HepG2 (cell line): Measurements from ENCODE around the gene GARS1. TPM values are rescaled to one million over a fixed set of nuclear protein-coding genes. Genes with fewer than 3 reads are reported as not detected.
A peak's percentile ranks its signal among the peaks of the same experiment; 100 is the strongest.

Experiments used
- ATAC-seq: fragments of 200-7000 bp; cut with Tn5 transposase; 3 replicates; pipeline ENCODE4 v1.9.1; 2020; ENCODE audit warnings: mild to moderate bottlenecking, moderate library complexity
- BruUV-seq: library from RNA; stranded (reverse); fragments of 400-500 nt; replicated peaks from 2 replicates; lab custom pipeline; 2021; lab: Mats Ljungman, UMichigan
- CTCF ChIA-PET: fragments of 300-600 bp; formaldehyde crosslinking; extraction: SDS; loops from one replicate; lab custom pipeline; 2021; ENCODE audit warnings: low total read pairs, inconsistent platforms, low intra/inter-chr PET ratio; lab: Yijun Ruan, JAX
- POLR2A ChIA-PET: fragments of 350-600 bp; sonication (Branson Sonifier 250); formaldehyde crosslinking; loops from one replicate; lab custom pipeline; 2020; ENCODE audit warnings: antibody characterized with exemption, inconsistent platforms; lab: Yijun Ruan, JAX
- DNase-seq: peaks from one replicate; pipeline ENCODE4 v3.0.0-alpha.2; 2015; ENCODE audit warnings: low spot score
- FAIRE-seq: peaks from 3 replicates; lab custom pipeline; 2011; peaks lifted over from hg19 to GRCh38; lab: Jason Lieb, UNC
- H2AFZ ChIP-seq: one replicate; pipeline ENCODE4 v1.6.1; 2011; ENCODE audit warnings: low read length, inconsistent platforms
- H3K27ac ChIP-seq: fragments of 300-600 bp; 3 replicates; pipeline ENCODE4 v1.8.0; 2011; ENCODE audit warnings: mixed run types, mild to moderate bottlenecking, mixed read lengths, low read length, inconsistent platforms; ENCODE audit not compliant: insufficient read depth; ENCODE audit errors: extremely low read length
- H3K27me3 ChIP-seq, 2 experiments: fragments of 200-600 bp in 1 of 2; 2 replicates in 1 of 2; 3 replicates in 1 of 2; pipeline versions ENCODE4 v1.6.0 to v1.8.0; 2011; ENCODE audit warnings: low read length in 2 of 2, mild to moderate bottlenecking in 2 of 2, moderate library complexity in 2 of 2, inconsistent platforms in 1 of 2; ENCODE audit not compliant: insufficient read depth in 2 of 2, control insufficient read depth in 1 of 2
- H3K36me3 ChIP-seq, 2 experiments: fragments of 200-600 bp in 1 of 2; replicated peaks in 1 of 2; 2 replicates in 1 of 2; 3 replicates in 1 of 2; pipeline versions ENCODE4 v1.5.1 to v1.8.0; 2011; ENCODE audit warnings: low read length in 2 of 2, inconsistent platforms in 1 of 2; ENCODE audit not compliant: insufficient read depth in 2 of 2, control insufficient read depth in 1 of 2
- H3K4me1 ChIP-seq: 2 replicates; pipeline ENCODE4 v1.5.1; 2012; ENCODE audit warnings: low read length, inconsistent platforms; ENCODE audit not compliant: insufficient read depth
- H3K4me2 ChIP-seq: 2 replicates; pipeline ENCODE4 v1.6.0; 2011; ENCODE audit warnings: low read depth, low read length, inconsistent platforms
- H3K4me3 ChIP-seq, 3 experiments: fragments of 200-600 bp in 1 of 3; sonication (generic), shearing (Covaris generic) in 1 of 3; replicated peaks in 1 of 3; 2 replicates each; pipeline ENCODE4 v1.5.1; 2011 to 2016; ENCODE audit warnings: low read length in 3 of 3, inconsistent platforms in 2 of 3, low read depth in 2 of 3, mild to moderate bottlenecking in 2 of 3, control low read depth in 1 of 3, mixed read lengths in 1 of 3; ENCODE audit not compliant: insufficient read depth in 1 of 3
- H3K79me2 ChIP-seq: one replicate; pipeline ENCODE4 v1.6.1; 2011; ENCODE audit warnings: low read length, inconsistent platforms; ENCODE audit not compliant: insufficient read depth
- H3K9ac ChIP-seq: 2 replicates; pipeline ENCODE4 v1.6.0; 2011; ENCODE audit warnings: mild to moderate bottlenecking, low read depth, low read length, inconsistent platforms; ENCODE audit not compliant: insufficient read depth
- H3K9me3 ChIP-seq: 2 replicates; pipeline ENCODE4 v1.5.1; 2012; ENCODE audit warnings: mild to moderate bottlenecking, low read length
- H4K20me1 ChIP-seq: 2 replicates; pipeline ENCODE4 v1.6.0; 2011; ENCODE audit warnings: inconsistent platforms, mild to moderate bottlenecking, low read length, moderate library complexity; ENCODE audit not compliant: insufficient read depth
- CHCHD3 ChIP-seq: sonication (generic); formaldehyde crosslinking; IDR thresholded peaks from 2 replicates; pipeline ENCODE4 v1.8.0; 2022; ENCODE audit warnings: mild to moderate bottlenecking, missing genetic modification reagents, moderate library complexity
- KLF15 ChIP-seq: sonication (generic); formaldehyde crosslinking; IDR thresholded peaks from 2 replicates; pipeline ENCODE4 v1.8.1; 2023; ENCODE audit warnings: borderline replicate concordance, mild to moderate bottlenecking, inconsistent platforms, missing genetic modification reagents, mixed read lengths
- KMT2B ChIP-seq: IDR thresholded peaks from 2 replicates; pipeline ENCODE4 v1.6.1; 2016; ENCODE audit warnings: missing genetic modification reagents, missing compliant biosample characterization
- MIXL1 ChIP-seq: IDR thresholded peaks from 2 replicates; pipeline ENCODE4 v1.6.1; 2016
- RARG ChIP-seq: sonication (generic); formaldehyde crosslinking; IDR thresholded peaks from 2 replicates; pipeline ENCODE4 v1.4.0; 2020; ENCODE audit warnings: low read depth, mild to moderate bottlenecking, missing genetic modification reagents
- SCMH1 ChIP-seq: sonication (generic); formaldehyde crosslinking; IDR thresholded peaks from 2 replicates; pipeline ENCODE4 v1.9.0; 2021; ENCODE audit warnings: missing genetic modification reagents, mild to moderate bottlenecking, borderline replicate concordance
- STAG1 ChIP-seq: sonication (generic); formaldehyde crosslinking; IDR thresholded peaks from 2 replicates; pipeline ENCODE4 v1.4.0; 2020; ENCODE audit warnings: missing genetic modification reagents
- TRIM24 ChIP-seq: sonication (generic); formaldehyde crosslinking; IDR thresholded peaks from 2 replicates; pipeline ENCODE4 v1.8.0; 2022; ENCODE audit warnings: mild to moderate bottlenecking, missing genetic modification reagents
- ZBTB21 ChIP-seq: sonication (generic); formaldehyde crosslinking; IDR thresholded peaks from 2 replicates; pipeline ENCODE4 v1.4.0; 2020; ENCODE audit warnings: missing genetic modification reagents
- WGBS: methylation state at CpG from one replicate; pipeline ENCODE4 v1.1.6; 2017; ENCODE audit warnings: low lambda C conversion rate; 5-methylcytosine and 5-hydroxymethylcytosine counted together
- in situ Hi-C: cut with HindIII; loops from 2 replicates; pipeline ENCODE4 v1.10.0; 2017; ENCODE audit warnings: low pct_unique_long_range_greater_than_20kb; ENCODE audit not compliant: extremely low pct_ligation_motif_present
- intact Hi-C: fragments of 100-400 bp; cut with micrococcal nuclease; formaldehyde crosslinking; loops from one replicate; pipeline ENCODE4 v1.10.0; 2022; ENCODE audit not compliant: unreplicated experiment
- polyA plus RNA-seq, 8 experiments: library from polyadenylated mRNA; depleted of rRNA in 3 of 8; stranded (reverse) in 7 of 8; unstranded in 1 of 8; fragments of >200 nt; fragmentation: Illumina TruSeq in 4 of 8; extraction: Trizol in 4 of 8; gene quantifications; 2 replicates each; pipeline versions ENCODE4 v1.2.1 to v1.2.3, GENCODE V29; 2011 to 2016; ENCODE audit warnings: low read depth in 4 of 8, missing spikeins in 1 of 8, mixed read lengths in 1 of 8; ENCODE audit not compliant: insufficient read depth in 1 of 8
- total RNA-seq, 5 experiments: library from RNA; depleted of rRNA; stranded (reverse); fragments of >200 nt; fragmentation: Illumina TruSeq; extraction: Trizol; gene quantifications; 2 replicates each; pipeline ENCODE4 v1.2.3, GENCODE V29; 2016; ENCODE audit warnings: low read depth in 1 of 5
- TF ChIP-seq, protein P1 (sequence below): fragments of 450-650 bp; IDR thresholded peaks from 2 replicates; pipeline ENCODE4 v1.6.1; 2017; ENCODE audit warnings: mild to moderate bottlenecking

GARS1 gene
- total and polyA plus RNA-seq, 2 of the 13 experiments (the other 11 are each of a cell fraction or from before 2014, with no cell fraction given) = 140 to 460 TPM

DNA sequence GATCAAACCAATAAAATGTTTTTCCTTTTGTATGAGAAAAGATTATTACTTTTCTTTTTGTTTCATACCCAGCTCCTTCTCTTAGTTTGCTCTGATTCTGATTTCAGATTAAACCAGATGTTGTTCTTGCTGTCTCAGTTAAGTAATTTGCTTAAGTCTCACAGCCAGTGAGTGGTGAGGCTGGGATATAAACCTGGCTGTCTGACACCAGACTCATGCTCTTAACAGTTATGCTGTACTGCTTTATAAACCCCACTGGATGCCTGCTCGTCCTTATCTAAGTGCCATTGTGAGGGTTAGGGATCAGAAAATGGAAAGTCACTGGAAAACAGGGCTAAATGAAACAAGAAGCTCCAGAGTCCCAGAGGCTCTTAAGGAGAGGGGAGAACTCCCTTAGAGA is 24.3 kb downstream of the GARS1 start:
- BruUV-seq = no TSS peak
- Histone ChIP-seq H3K4me1 (no peaks in the 10 kb centered on the region), H4K20me1 (peaks cover 21% of the 10 kb centered on the region), H2AFZ (no peak overlapping the region), H3K27ac (no peak overlapping the region), H3K4me2 (no peak overlapping the region), H3K79me2 (peaks cover 10% of the 10 kb centered on the region), H3K4me3 (no peak overlapping the region), H3K36me3 (peaks cover 33 to 85% of the 10 kb centered on the region in 2 experiments), H3K9ac (no peak overlapping the region), H3K9me3 (no peaks in the 10 kb centered on the region), H3K27me3 (no peaks in the 10 kb centered on the region)
- ChIA-PET CTCF (no interaction called here), POLR2A (interaction anchor here (0.6 kb wide), 1 partner anchor 15 kb away, joined by 6 read pairs; no protein-coding TSS in a partner anchor)
- ATAC-seq = no peak
- 92% methylated on average over 1 of the region's 1 CpG for WGBS
- FAIRE-seq = no peak
- in situ Hi-C loops (loop anchor here (5.0 kb wide), 1 partner anchor 48 kb away; no protein-coding TSS in a partner anchor), intact Hi-C loops (no loop called here)
- DNase-seq = no peak
- TF ChIP-seq KLF15 (CRISPR knock-in tag) (no peak), MIXL1 (no peak), SCMH1 (CRISPR knock-in tag) (no peak)

GRCh38 chr7:30625283-30625682 is 30.6 kb downstream of the GARS1 start:
- Histone ChIP-seq H3K4me2 (no peak overlapping the region), H3K9ac (no peak overlapping the region), H4K20me1 (no peaks in the 10 kb centered on the region), H2AFZ (no peak overlapping the region), H3K27ac (no peak overlapping the region), H3K79me2 (no peaks in the 10 kb centered on the region), H3K4me3 (no peak overlapping the region), H3K36me3 (peaks cover 22 to 87% of the 10 kb centered on the region in 2 experiments), H3K9me3 (no peaks in the 10 kb centered on the region), H3K27me3 (no peaks in the 10 kb centered on the region), H3K4me1 (no peaks in the 10 kb centered on the region)
- FAIRE-seq (no peak), DNase-seq (no peak), ATAC-seq (no peak)
- TF ChIP-seq CHCHD3 (CRISPR knock-in tag) = no peak
- 0 out of 2 replicates have a peak, but pooled peaks have one; percentile 3 for TF ChIP-seq STAG1 (CRISPR knock-in tag)
- no peak for TF ChIP-seq KMT2B (CRISPR knock-in tag)
- TF ChIP-seq RARG (CRISPR knock-in tag) = no peak
- TF ChIP-seq, protein P1, sequence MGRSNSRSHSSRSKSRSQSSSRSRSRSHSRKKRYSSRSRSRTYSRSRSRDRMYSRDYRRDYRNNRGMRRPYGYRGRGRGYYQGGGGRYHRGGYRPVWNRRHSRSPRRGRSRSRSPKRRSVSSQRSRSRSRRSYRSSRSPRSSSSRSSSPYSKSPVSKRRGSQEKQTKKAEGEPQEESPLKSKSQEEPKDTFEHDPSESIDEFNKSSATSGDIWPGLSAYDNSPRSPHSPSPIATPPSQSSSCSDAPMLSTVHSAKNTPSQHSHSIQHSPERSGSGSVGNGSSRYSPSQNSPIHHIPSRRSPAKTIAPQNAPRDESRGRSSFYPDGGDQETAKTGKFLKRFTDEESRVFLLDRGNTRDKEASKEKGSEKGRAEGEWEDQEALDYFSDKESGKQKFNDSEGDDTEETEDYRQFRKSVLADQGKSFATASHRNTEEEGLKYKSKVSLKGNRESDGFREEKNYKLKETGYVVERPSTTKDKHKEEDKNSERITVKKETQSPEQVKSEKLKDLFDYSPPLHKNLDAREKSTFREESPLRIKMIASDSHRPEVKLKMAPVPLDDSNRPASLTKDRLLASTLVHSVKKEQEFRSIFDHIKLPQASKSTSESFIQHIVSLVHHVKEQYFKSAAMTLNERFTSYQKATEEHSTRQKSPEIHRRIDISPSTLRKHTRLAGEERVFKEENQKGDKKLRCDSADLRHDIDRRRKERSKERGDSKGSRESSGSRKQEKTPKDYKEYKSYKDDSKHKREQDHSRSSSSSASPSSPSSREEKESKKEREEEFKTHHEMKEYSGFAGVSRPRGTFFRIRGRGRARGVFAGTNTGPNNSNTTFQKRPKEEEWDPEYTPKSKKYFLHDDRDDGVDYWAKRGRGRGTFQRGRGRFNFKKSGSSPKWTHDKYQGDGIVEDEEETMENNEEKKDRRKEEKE = no peak
- TF ChIP-seq ZBTB21 = no peak
- no peak for TF ChIP-seq TRIM24
- BruUV-seq = no TSS peak
- intact Hi-C loops (no loop called here), in situ Hi-C loops (no loop called here)
- CTCF ChIA-PET = no interaction called here
- WGBS = 100% methylated on average over 1 of the region's 1 CpG
- POLR2A ChIA-PET = no interaction called here
